K562 (cell line): Measurements from ENCODE around the gene NCAPD2. TPM values are rescaled to one million over a fixed set of nuclear protein-coding genes. Genes with fewer than 3 reads are reported as not detected.
A peak's percentile ranks its signal among the peaks of the same experiment; 100 is the strongest.

Experiments used
- BDP1 ChIP-seq: IDR thresholded peaks from 3 replicates; pipeline ENCODE4 v1.6.1; 2011; ENCODE audit not compliant: insufficient read length, insufficient read depth
- CBX3 ChIP-seq, 2 experiments: IDR thresholded peaks; 1 replicate in 1 of 2; 2 replicates in 1 of 2; pipeline ENCODE4 v1.6.1; 2012; ENCODE audit warnings: inconsistent platforms in 2 of 2, low read length in 2 of 2, borderline replicate concordance in 1 of 2, control low read depth in 1 of 2
- DPF2 ChIP-seq: fragments of 450-650 bp; IDR thresholded peaks from 2 replicates; pipeline ENCODE4 v1.6.1; 2016
- GTF2F1 ChIP-seq: IDR thresholded peaks from 2 replicates; pipeline ENCODE4 v1.6.1; 2011; ENCODE audit warnings: low read depth, low read length, improper control_type of control experiment
- MAFF ChIP-seq: IDR thresholded peaks from 2 replicates; pipeline ENCODE4 v1.6.1; 2012; ENCODE audit warnings: low read length, improper control_type of control experiment
- MCM7 ChIP-seq, 2 experiments: fragments of 450-650 bp; IDR thresholded peaks; 2 replicates each; pipeline ENCODE4 v1.6.1; 2016 to 2018
- NCOA6 ChIP-seq: fragments of 450-650 bp; IDR thresholded peaks from 2 replicates; pipeline ENCODE4 v1.6.1; 2017; ENCODE audit warnings: mild to moderate bottlenecking
- NFXL1 ChIP-seq: fragments of 450-650 bp; formaldehyde crosslinking; IDR thresholded peaks from 2 replicates; pipeline ENCODE4 v1.4.0; 2021; ENCODE audit warnings: mild to moderate bottlenecking
- POLR2A ChIP-seq: fragments of 450-650 bp; conservative IDR thresholded peaks from 2 replicates; pipeline ENCODE4 v1.6.1; 2016
- SMAD1 ChIP-seq: fragments of 150-350 bp; IDR thresholded peaks from 2 replicates; pipeline ENCODE4 v1.6.1; 2014; ENCODE audit warnings: low read length, low read depth; ENCODE audit not compliant: partially characterized antibody
- TAL1 ChIP-seq: fragments of 450-650 bp; IDR thresholded peaks from 2 replicates; pipeline ENCODE4 v1.6.1; 2016; ENCODE audit warnings: mild to moderate bottlenecking
- TCF3 ChIP-seq: sonication (generic); formaldehyde crosslinking; IDR thresholded peaks from 2 replicates; pipeline ENCODE4 v1.4.0; 2020; ENCODE audit warnings: mild to moderate bottlenecking, missing genetic modification reagents
- TEAD2 ChIP-seq: fragments of 450-650 bp; IDR thresholded peaks from 2 replicates; pipeline ENCODE4 v1.6.1; 2016; ENCODE audit warnings: missing genetic modification characterization, control low read depth, missing compliant biosample characterization
- YY1 ChIP-seq, 3 experiments: IDR thresholded peaks; 2 replicates each; pipeline ENCODE4 v1.6.1; 2011; ENCODE audit warnings: low read length in 2 of 3, mild to moderate bottlenecking in 2 of 3, moderate library complexity in 2 of 3, borderline replicate concordance in 1 of 3, control low read depth in 1 of 3, low read depth in 1 of 3; ENCODE audit not compliant: insufficient read depth in 3 of 3, insufficient replicate concordance in 2 of 3, control insufficient read depth in 1 of 3, insufficient read length in 1 of 3; ENCODE audit errors: extremely low read depth in 1 of 3
- ZBTB17 ChIP-seq: fragments of 450-650 bp; formaldehyde crosslinking; IDR thresholded peaks from 2 replicates; pipeline ENCODE4 v1.4.0; 2020; ENCODE audit warnings: mild to moderate bottlenecking
- ZNF124 ChIP-seq: sonication (generic); formaldehyde crosslinking; IDR thresholded peaks from 2 replicates; pipeline ENCODE4 v1.8.1; 2022; ENCODE audit warnings: missing genetic modification reagents
- ZNF232 ChIP-seq: sonication (generic); formaldehyde crosslinking; IDR thresholded peaks from 2 replicates; pipeline ENCODE4 v1.8.0; 2022; ENCODE audit warnings: mild to moderate bottlenecking, missing genetic modification reagents
- ZNF282 ChIP-seq: sonication (generic); formaldehyde crosslinking; IDR thresholded peaks from 2 replicates; pipeline ENCODE4 v1.8.1; 2023; ENCODE audit warnings: missing genetic modification reagents
- ZNF384 ChIP-seq: IDR thresholded peaks from 2 replicates; pipeline ENCODE4 v1.6.1; 2012; ENCODE audit warnings: low read depth, low read length, improper control_type of control experiment
- ZNF512 ChIP-seq: IDR thresholded peaks from 2 replicates; pipeline ENCODE4 v1.6.1; 2016; ENCODE audit warnings: missing genetic modification characterization, missing compliant biosample characterization
- ZNF639 ChIP-seq, 2 experiments: fragments of 200-800 bp in 1 of 2; sonication (Bioruptor generic) in 1 of 2; sonication (generic) in 1 of 2; formaldehyde crosslinking in 1 of 2; IDR thresholded peaks in 1 of 2; conservative IDR thresholded peaks in 1 of 2; 2 replicates each; pipeline versions ENCODE4 v1.5.0 to v1.6.1; 2016 to 2020; ENCODE audit warnings: missing compliant biosample characterization in 1 of 2, missing genetic modification characterization in 1 of 2, missing genetic modification reagents in 1 of 2
- polyA plus RNA-seq, 8 experiments: library from polyadenylated mRNA; depleted of rRNA in 4 of 8; stranded (reverse) in 5 of 8; unstranded in 3 of 8; fragments of >200 nt; fragmentation: Nextera tagmentation in 2 of 8; fragmentation: Illumina TruSeq in 1 of 8; extraction: Ambion mirVana in 2 of 8; extraction: Trizol in 1 of 8; gene quantifications; 2 replicates each; pipeline versions ENCODE4 v1.2.1 to v1.2.3, GENCODE V29; 2011 to 2014; ENCODE audit warnings: inconsistent platforms in 1 of 8, missing spikeins in 1 of 8
- total RNA-seq, 7 experiments: library from RNA; depleted of rRNA in 6 of 7; stranded (reverse); fragments of >200 nt in 6 of 7; fragmentation: Illumina TruSeq in 2 of 7; extraction: Trizol in 2 of 7; gene quantifications; 2 replicates each; pipeline versions ENCODE4 v1.2.1 to v1.2.3, GENCODE V29; 2011 to 2021; ENCODE audit warnings: low replicate concordance in 1 of 7
- TF ChIP-seq, protein P1 (sequence below): sonication (generic); formaldehyde crosslinking; IDR thresholded peaks from 2 replicates; pipeline ENCODE4 v1.8.0; 2022; ENCODE audit warnings: missing genetic modification reagents, mild to moderate bottlenecking, borderline replicate concordance
- TF ChIP-seq, protein P2 (sequence below): sonication (generic); IDR thresholded peaks from 2 replicates; pipeline ENCODE4 v1.6.1; 2016

Gene NCAPD2
- total and polyA plus RNA-seq, 9 of the 15 experiments (the other 6 are each of a cell fraction or from before 2014, with no cell fraction given) = 16.9 to 93.7 (median 68.3) TPM

GRCh38 chr12:6533923-6534694, 40.2 kb downstream of the NCAPD2 start, which contains the start of gene GAPDH (continued):
- TF ChIP-seq NFXL1 (CRISPR knock-in tag) (no peak), GTF2F1 (peak; percentile 96), CBX3 (IDR thresholded peaks at IDR 0.05; ENCODE audit: borderline replicate concordance in 1 of 2, low read length in 2 of 2) (no peak), MAFF (no peak), ZBTB17 (CRISPR knock-in tag) (no peak), TEAD2 (tag) (no peak), SMAD1 (peak; percentile 80), TCF3 (CRISPR knock-in tag) (no peak), TAL1 (no peak), ZNF282 (CRISPR knock-in tag) (0 out of 2 replicates have a peak, but pooled peaks have one; percentile 87), NCOA6 (peak; percentile 71), ZNF124 (CRISPR knock-in tag) (no peak), ZNF512 (tag) (no peak), ZNF232 (peak; percentile 91), ZNF384 (peak; percentile 95), POLR2A (peak; percentile 99), BDP1 (no peak), DPF2 (no peak), MCM7 (IDR thresholded peaks at IDR 0.05) (no peak), YY1 (IDR thresholded peaks at IDR 0.05; ENCODE audit: borderline replicate concordance in 1 of 3, control insufficient read depth in 1 of 3, extremely low read depth in 1 of 3, insufficient read depth in 3 of 3, insufficient read length in 1 of 3, insufficient replicate concordance in 2 of 3, low read depth in 1 of 3, low read length in 2 of 3) (peak in 2 of 3 experiments; percentile 23 to 48), ZNF639 (CRISPR knock-in tag; conservative IDR thresholded peaks at IDR 0.05 in 1 of 2, IDR thresholded peaks at IDR 0.05 in 1 of 2) (0 out of 4 replicates have a peak, but pooled peaks of 1 of the 2 experiments have one; percentile 45)
- TF ChIP-seq, protein P1, sequence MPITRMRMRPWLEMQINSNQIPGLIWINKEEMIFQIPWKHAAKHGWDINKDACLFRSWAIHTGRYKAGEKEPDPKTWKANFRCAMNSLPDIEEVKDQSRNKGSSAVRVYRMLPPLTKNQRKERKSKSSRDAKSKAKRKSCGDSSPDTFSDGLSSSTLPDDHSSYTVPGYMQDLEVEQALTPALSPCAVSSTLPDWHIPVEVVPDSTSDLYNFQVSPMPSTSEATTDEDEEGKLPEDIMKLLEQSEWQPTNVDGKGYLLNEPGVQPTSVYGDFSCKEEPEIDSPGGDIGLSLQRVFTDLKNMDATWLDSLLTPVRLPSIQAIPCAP (CRISPR knock-in tag) = peak; percentile 78; the same call in 1 of the 2 replicates
- TF ChIP-seq, protein P2, sequence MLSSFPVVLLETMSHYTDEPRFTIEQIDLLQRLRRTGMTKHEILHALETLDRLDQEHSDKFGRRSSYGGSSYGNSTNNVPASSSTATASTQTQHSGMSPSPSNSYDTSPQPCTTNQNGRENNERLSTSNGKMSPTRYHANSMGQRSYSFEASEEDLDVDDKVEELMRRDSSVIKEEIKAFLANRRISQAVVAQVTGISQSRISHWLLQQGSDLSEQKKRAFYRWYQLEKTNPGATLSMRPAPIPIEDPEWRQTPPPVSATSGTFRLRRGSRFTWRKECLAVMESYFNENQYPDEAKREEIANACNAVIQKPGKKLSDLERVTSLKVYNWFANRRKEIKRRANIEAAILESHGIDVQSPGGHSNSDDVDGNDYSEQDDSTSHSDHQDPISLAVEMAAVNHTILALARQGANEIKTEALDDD = no peak
